HCT116 (cell line): ENCODE measurements around the gene PFKFB3.
"Not testable (repeated sequence)": the region's sequence is repeated elsewhere in the genome, so short reads cannot be mapped to it uniquely, and the experiment has no call there.

Source experiments
- EGR1 ChIP-seq: IDR thresholded peaks from 2 replicates; pipeline ENCODE4 v1.6.1; 2012; ENCODE audit warnings: low read depth
- EZH2 ChIP-seq: fragments of 200-600 bp; sonication (generic); IDR thresholded peaks from 2 replicates; pipeline ENCODE4 v1.6.1; 2017; ENCODE audit warnings: antibody characterized with exemption, mixed run types
- EZH2phosphoT487 ChIP-seq: fragments of 200-600 bp; IDR thresholded peaks from 2 replicates; pipeline ENCODE4 v1.6.1; 2018; ENCODE audit warnings: antibody characterized with exemption, borderline replicate concordance
- POLR2A ChIP-seq: IDR thresholded peaks from 2 replicates; pipeline ENCODE4 v1.7.0; 2011; ENCODE audit warnings: borderline replicate concordance; ENCODE audit not compliant: insufficient read depth, insufficient read length; ENCODE audit errors: extremely low read depth
- RAD21 ChIP-seq: IDR thresholded peaks from 2 replicates; pipeline ENCODE4 v1.6.1; 2012; ENCODE audit warnings: low read depth, mild to moderate bottlenecking
- SIN3A ChIP-seq: IDR thresholded peaks from 2 replicates; pipeline ENCODE4 v1.6.1; 2012; ENCODE audit warnings: low read depth
- SP1 ChIP-seq: IDR thresholded peaks from 2 replicates; pipeline ENCODE4 v1.6.1; 2012; ENCODE audit warnings: low read depth
- YY1 ChIP-seq: IDR thresholded peaks from 2 replicates; pipeline ENCODE4 v1.6.1; 2011; ENCODE audit warnings: low read length, low read depth, moderate library complexity, mild to moderate bottlenecking; ENCODE audit not compliant: insufficient replicate concordance; ENCODE audit errors: extremely low read depth
- ZFX ChIP-seq: fragments of 450-650 bp; IDR thresholded peaks from 2 replicates; pipeline ENCODE4 v1.6.1; 2017
- TF ChIP-seq, protein P1 (sequence below), 3 experiments: fragments of 200-600 bp in 1 of 3; sonication (generic) in 1 of 3; IDR thresholded peaks in 2 of 3; conservative IDR thresholded peaks in 1 of 3; 2 replicates each; pipeline ENCODE4 v1.5.1; 2012 to 2017; ENCODE audit warnings: low read depth in 2 of 3, low read length in 2 of 3, antibody characterized with exemption in 1 of 3, borderline replicate concordance in 1 of 3, control low read depth in 1 of 3, mild to moderate bottlenecking in 1 of 3, mixed read lengths in 1 of 3, mixed run types in 1 of 3, moderate library complexity in 1 of 3; ENCODE audit not compliant: insufficient read depth in 1 of 3
- TF ChIP-seq, protein P2 (sequence below): IDR thresholded peaks from 2 replicates; pipeline ENCODE4 v1.6.1; 2012

DNA sequence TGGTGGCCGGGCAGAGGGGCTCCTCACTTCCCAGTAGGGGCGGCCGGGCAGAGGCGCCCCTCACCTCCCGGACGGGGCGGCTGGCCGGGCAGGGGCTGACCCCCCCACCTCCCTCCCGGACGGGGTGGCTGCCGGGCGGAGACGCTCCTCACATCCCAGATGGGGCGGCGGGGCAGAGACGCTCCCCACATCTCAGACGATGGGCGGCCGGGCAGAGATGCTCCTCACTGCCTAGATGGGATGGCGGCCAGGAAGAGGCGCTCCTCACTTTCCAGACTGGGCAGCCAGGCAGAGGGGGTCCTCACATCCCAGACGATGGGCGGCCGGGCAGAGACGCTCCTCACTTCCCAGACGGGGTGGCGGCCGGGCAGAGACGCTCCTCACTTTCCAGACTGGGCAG lies 3.8 kb downstream of the PFKFB3 start:
- not testable (repeated sequence) for TF ChIP-seq EZH2phosphoT487, ZFX, YY1, RAD21, SIN3A, EZH2, POLR2A, EGR1, SP1
- TF ChIP-seq, protein P1, sequence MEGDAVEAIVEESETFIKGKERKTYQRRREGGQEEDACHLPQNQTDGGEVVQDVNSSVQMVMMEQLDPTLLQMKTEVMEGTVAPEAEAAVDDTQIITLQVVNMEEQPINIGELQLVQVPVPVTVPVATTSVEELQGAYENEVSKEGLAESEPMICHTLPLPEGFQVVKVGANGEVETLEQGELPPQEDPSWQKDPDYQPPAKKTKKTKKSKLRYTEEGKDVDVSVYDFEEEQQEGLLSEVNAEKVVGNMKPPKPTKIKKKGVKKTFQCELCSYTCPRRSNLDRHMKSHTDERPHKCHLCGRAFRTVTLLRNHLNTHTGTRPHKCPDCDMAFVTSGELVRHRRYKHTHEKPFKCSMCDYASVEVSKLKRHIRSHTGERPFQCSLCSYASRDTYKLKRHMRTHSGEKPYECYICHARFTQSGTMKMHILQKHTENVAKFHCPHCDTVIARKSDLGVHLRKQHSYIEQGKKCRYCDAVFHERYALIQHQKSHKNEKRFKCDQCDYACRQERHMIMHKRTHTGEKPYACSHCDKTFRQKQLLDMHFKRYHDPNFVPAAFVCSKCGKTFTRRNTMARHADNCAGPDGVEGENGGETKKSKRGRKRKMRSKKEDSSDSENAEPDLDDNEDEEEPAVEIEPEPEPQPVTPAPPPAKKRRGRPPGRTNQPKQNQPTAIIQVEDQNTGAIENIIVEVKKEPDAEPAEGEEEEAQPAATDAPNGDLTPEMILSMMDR (IDR thresholded peaks at IDR 0.05 in 2 of 3, conservative IDR thresholded peaks at IDR 0.05 in 1 of 3; ENCODE audit: borderline replicate concordance in 1 of 3, insufficient read depth in 1 of 3, low read depth in 2 of 3, low read length in 2 of 3): not testable (repeated sequence)
- TF ChIP-seq, protein P2, sequence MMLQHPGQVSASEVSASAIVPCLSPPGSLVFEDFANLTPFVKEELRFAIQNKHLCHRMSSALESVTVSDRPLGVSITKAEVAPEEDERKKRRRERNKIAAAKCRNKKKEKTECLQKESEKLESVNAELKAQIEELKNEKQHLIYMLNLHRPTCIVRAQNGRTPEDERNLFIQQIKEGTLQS: not testable (repeated sequence)
